IPS DF 19.7 (cell line): Measurements from ENCODE around the gene STMN1.

Source experiments
- DNase-seq: peaks from one replicate; pipeline ENCODE4 v3.0.0-alpha.2; 2013; ENCODE audit warnings: low read depth, low spot score

Gene STMN1

GRCh38 chr1:25922056-25922970 lies 16.1 kb upstream of the STMN1 start:
- no peak for DNase-seq

GRCh38 chr1:25918615-25919014 lies 12.4 kb upstream of the STMN1 start:
- DNase-seq: no peak

GRCh38 chr1:25917996-25918395 lies 11.8 kb upstream of the STMN1 start:
- DNase-seq: no peak

- no peak for DNase-seq
These were observed 10.2 kb upstream of the STMN1 start for GRCh38 chr1:25916460-25916859.

- no peak for DNase-seq
These were observed 8.1 kb upstream of the STMN1 start for GRCh38 chr1:25914074-25914995.

GRCh38 chr1:25913206-25913605 lies 7.0 kb upstream of the STMN1 start:
- no peak for DNase-seq

GRCh38 chr1:25912076-25912831 lies 6.0 kb upstream of the STMN1 start:
- DNase-seq: no peak

- DNase-seq: no peak
These were observed 4.9 kb upstream of the STMN1 start for GRCh38 chr1:25911162-25911561.

GRCh38 chr1:25909040-25909439 lies 2.8 kb upstream of the STMN1 start:
- no peak for DNase-seq

- no peak for DNase-seq
These were observed 1.9 kb upstream of the STMN1 start for GRCh38 chr1:25908161-25908560.

GRCh38 chr1:25907601-25908000 lies 1.4 kb upstream of the STMN1 start:
- DNase-seq: no peak

GRCh38 chr1:25906644-25907300 lies 553 bp upstream of the STMN1 start:
- no peak for DNase-seq

- no peak for DNase-seq
These were observed 1.1 kb downstream of the STMN1 start for GRCh38 chr1:25904943-25905679.

- DNase-seq: no peak
These were observed 2.2 kb downstream of the STMN1 start for GRCh38 chr1:25903986-25904385.

- no peak for DNase-seq
These were observed 3.8 kb downstream of the STMN1 start for GRCh38 chr1:25902462-25902861.

- DNase-seq: no peak
These were observed 6.0 kb downstream of the STMN1 start for GRCh38 chr1:25900219-25900618.

GRCh38 chr1:25899792-25900191 lies 6.4 kb downstream of the STMN1 start:
- no peak for DNase-seq

GRCh38 chr1:25898223-25899015 lies 7.8 kb downstream of the STMN1 start:
- DNase-seq: no peak

GRCh38 chr1:25897754-25898153 lies 8.5 kb downstream of the STMN1 start:
- DNase-seq: no peak

GRCh38 chr1:25896266-25896665 lies 10.0 kb downstream of the STMN1 start:
- no peak for DNase-seq
